ENCODE data around the gene SREBF1.

Gene SREBF1

DNA sequence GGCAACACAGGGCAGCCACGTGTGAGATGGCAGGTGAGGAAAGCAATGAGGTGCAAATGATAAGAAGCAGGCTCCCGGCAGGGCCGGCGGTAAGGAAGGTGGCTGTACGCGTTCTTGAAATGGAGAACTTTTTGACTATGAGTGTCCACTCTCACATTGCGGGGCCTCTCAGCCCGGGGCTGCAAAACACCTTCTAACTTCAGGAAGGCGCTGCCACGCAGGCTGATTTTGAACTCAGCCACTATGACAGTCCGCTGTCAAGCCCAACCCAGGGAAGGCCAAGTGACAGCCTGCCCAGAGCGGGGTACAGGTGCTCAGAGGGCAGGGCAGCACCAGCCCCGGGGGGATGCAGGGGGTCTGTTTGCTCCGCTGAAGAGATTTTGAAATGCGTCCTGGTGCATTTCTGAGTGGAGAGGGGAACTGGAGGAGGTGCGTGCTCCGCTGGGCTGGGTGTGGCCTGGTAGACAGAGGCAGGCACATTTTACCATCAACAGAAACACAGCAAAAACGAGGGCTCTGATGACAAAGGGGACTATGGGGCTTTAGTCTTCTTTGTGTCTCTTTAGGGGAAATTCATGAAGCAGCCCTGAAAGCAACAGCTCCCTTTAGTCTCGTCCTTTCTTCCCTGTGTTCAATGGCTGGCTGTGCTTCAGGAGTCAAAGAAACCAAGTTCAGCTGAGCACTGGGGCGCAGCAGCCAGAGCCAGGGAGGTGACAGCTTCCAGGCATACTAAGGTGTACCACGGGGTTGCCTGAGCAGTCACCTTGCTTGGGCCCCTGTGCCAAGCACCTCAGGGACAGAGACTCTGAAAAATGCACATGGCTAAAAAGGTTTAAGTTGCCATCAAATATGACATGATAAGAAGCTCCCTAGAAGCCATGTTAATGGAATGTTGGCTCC lies 14.6 kb upstream of the SREBF1 start:
- TF ChIP-seq, protein P1, sequence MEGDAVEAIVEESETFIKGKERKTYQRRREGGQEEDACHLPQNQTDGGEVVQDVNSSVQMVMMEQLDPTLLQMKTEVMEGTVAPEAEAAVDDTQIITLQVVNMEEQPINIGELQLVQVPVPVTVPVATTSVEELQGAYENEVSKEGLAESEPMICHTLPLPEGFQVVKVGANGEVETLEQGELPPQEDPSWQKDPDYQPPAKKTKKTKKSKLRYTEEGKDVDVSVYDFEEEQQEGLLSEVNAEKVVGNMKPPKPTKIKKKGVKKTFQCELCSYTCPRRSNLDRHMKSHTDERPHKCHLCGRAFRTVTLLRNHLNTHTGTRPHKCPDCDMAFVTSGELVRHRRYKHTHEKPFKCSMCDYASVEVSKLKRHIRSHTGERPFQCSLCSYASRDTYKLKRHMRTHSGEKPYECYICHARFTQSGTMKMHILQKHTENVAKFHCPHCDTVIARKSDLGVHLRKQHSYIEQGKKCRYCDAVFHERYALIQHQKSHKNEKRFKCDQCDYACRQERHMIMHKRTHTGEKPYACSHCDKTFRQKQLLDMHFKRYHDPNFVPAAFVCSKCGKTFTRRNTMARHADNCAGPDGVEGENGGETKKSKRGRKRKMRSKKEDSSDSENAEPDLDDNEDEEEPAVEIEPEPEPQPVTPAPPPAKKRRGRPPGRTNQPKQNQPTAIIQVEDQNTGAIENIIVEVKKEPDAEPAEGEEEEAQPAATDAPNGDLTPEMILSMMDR (IDR thresholded peaks at IDR 0.05; ENCODE audit: low read depth, low read length, missing control alignments) = no peak
- DNase-seq (ENCODE audit: extremely low read depth, low read depth) = no peak
- H3K4me3 ChIP-seq (replicated peaks; ENCODE audit: low read depth, low read length) = no peak overlapping the region

DNA sequence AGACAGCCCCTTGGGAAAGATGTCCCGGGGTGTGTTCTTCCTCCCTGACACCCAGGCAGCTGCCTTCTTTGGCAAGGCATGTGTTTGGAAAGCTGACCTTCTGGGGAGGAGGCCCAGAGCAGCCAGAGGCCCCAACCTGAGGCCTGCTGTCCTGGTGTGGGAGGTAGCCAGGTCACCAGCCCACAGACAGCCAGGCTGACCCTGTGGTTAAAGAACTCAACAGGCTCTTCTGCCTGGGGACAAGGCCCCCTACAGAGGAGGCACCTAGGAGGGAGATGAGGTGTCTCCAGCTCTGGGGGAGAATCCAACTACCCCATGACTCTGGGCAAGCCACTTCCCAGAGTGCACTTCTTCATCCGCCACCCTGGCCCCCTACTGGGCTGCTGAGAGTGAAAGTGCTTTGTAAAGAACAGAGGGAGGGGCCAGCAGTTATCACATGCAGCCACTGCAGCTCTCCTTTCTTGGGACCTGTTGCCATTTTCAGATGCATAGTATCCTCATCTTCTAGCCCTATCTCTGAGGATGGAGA lies 13.1 kb upstream of the SREBF1 start:
- no peak overlapping the region for H3K4me3 ChIP-seq (replicated peaks; ENCODE audit: low read depth, low read length)
- TF ChIP-seq, protein P1 (IDR thresholded peaks at IDR 0.05; ENCODE audit: low read depth, low read length, missing control alignments) = peak; percentile 33
- DNase-seq (ENCODE audit: extremely low read depth, low read depth) = no peak

DNA sequence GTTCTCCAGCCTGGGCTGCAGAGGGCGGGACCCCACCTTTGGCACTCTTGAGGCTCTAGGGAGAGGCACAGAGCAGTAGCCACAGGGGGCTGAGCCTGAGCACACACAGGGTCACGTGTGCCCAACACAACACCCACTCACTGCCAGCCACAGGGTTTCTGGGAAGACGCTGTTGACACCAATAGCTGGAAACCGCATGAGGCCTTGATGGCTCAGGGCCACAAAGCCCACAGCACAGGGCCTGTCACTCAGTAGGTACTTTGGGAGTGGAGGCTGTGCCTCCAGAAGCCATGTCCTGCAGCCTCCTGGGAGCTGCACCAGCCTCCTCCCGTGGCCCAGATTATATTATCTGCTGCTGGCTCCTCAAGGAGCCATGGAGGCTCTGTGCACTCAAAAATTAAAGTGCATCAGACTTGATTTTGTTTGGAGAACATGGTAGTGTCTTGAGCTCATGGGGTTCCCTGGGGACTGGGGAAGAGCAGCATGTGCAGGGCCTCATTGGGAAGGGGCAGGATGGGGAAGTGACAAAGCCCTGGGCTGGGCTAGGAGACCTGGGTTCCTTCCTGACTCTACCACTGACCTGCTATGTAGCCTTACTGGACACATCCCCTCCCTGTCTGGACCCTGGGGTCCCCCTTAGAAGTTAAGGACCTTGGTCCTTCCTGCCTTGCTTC lies 12.5 kb upstream of the SREBF1 start:
- TF ChIP-seq, protein P1 (IDR thresholded peaks at IDR 0.05; ENCODE audit: low read depth, low read length, missing control alignments) = no peak
- DNase-seq (ENCODE audit: extremely low read depth, low read depth) = no peak
- H3K4me3 ChIP-seq (replicated peaks; ENCODE audit: low read depth, low read length) = no peak overlapping the region

- TF ChIP-seq, protein P1 (IDR thresholded peaks at IDR 0.05; ENCODE audit: low read depth, low read length, missing control alignments) = no peak
- H3K4me3 ChIP-seq (replicated peaks; ENCODE audit: low read depth, low read length) = no peak overlapping the region
- DNase-seq (ENCODE audit: extremely low read depth, low read depth) = no peak
Measured at GRCh38 chr17:17848311-17849082, 11.7 kb upstream of the SREBF1 start.

GRCh38 chr17:17847726-17848125 lies 10.9 kb upstream of the SREBF1 start:
- TF ChIP-seq, protein P1 (IDR thresholded peaks at IDR 0.05; ENCODE audit: low read depth, low read length, missing control alignments) = no peak
- no peak for DNase-seq (ENCODE audit: extremely low read depth, low read depth)
- H3K4me3 ChIP-seq (replicated peaks; ENCODE audit: low read depth, low read length) = no peak overlapping the region

DNA sequence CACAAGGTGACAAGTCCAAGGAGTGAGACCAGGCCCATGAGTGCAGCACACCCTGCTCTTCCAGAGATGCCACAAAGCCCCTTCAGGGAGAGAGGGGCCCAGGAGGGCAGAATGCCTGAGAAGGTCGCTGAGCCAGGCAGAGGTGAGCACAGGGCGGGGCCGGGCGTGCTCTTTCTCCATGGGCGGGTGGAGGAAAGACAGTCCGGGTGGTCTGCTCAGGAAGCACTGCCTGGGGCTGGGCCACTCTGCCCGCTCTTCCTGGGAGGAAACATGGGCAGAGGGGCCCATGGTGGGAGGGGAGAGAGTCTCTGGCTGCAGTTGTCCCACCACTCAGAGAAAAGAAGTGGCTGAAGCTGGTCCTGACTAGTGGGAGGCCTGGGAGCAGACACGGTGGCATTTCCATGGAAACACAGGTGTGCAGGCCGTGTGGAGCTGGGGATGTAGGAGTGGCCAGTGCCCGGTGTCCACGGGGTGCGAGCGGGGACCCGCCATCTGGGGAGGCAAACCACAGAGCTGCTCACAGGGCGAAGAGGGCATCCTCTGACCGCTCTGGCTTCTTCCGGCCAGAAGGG lies 10.4 kb upstream of the SREBF1 start:
- TF ChIP-seq, protein P1 (IDR thresholded peaks at IDR 0.05; ENCODE audit: low read depth, low read length, missing control alignments) = no peak
- no peak overlapping the region for H3K4me3 ChIP-seq (replicated peaks; ENCODE audit: low read depth, low read length)

More for the DNA sequence above, 10.4 kb upstream of the SREBF1 start:
- DNase-seq (ENCODE audit: extremely low read depth, low read depth) = no peak

All from HFF-Myc (cell line).